Measurements from ENCODE around the gene HPSE2. TPM values are rescaled to one million over a fixed set of nuclear protein-coding genes. Genes with fewer than 3 reads are reported as not detected.
"Not testable (repeated sequence)": the region's sequence is repeated elsewhere in the genome, so short reads cannot be mapped to it uniquely, and the experiment has no call there.

The HPSE2 gene
- total RNA-seq, 1 donor from 2014 or later: not detected

- DNase-seq (no peak), ATAC-seq (ENCODE audit: poor library complexity) (no peak)
- intact Hi-C loops (cut with DNase I): no loop called here
Measured at GRCh38 chr10:98569853-98570252, 665.8 kb downstream of the HPSE2 start.

GRCh38 chr10:98568551-98568950 is 667.1 kb downstream of the HPSE2 start:
- DNase-seq: no peak

DNA sequence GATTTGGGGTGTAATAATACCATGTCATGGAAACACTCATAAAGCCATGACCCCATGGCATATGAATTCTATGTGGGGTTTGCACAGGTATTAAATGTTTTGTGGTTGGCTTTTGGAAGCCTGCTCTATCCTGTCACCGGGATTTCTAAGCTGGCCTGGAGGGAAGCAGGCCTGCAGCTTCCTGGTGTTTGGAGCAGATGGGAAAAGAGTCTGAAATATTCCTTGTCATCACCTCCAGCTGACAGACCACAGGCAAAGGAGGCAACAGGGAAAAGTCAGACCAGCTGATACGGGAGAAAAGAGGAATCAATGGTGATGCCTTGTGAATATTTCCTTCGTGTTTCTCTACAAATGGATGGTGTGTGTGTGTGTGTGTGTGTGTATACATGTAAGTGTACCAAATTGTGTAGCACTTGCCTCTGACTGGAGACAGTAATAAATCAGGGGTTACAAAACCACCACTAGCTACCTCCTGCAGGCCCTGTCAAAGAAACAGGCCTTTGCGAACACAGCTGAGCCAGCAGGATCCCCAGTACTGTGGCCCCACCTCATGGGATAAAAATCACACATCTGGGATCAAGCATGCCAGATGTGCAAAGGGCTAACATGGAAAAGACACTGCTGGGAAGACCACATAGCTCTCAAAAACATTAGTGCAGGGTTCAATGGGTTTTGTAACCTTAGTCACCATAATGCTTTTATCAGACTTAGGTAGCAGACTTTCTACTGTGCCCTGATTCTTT is 668.1 kb downstream of the HPSE2 start:
- intact Hi-C loops (cut with DNase I): no loop called here
- ATAC-seq (ENCODE audit: poor library complexity) (peak; percentile 46), DNase-seq (no peak)

More at GRCh38 chr10:98568551-98568950, 667.1 kb downstream of the HPSE2 start:
- ATAC-seq (ENCODE audit: poor library complexity): no peak
- intact Hi-C loops (cut with DNase I): no loop called here

GRCh38 chr10:98563811-98564210 is 671.8 kb downstream of the HPSE2 start:
- no peak for DNase-seq
- intact Hi-C loops (cut with DNase I): no loop called here
- no peak for ATAC-seq (ENCODE audit: poor library complexity)

DNA sequence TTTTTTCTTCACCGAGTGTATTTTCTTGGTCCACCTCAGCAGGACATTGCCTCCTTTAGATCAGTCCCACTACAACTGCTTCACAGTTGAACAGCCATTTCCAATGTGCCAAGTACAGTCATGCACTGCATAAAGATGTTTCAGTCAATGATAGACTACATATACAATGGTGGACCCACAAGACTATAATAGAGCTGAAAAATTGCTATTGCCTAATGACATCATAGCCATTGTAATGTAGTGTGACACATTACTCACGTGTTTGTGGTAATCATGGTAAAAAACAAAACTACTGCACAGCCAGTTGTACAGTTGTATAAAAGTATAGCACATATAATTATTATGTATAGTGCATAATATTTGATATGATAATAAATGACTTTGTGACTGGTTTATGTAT is 675.1 kb downstream of the HPSE2 start:
- intact Hi-C loops (cut with DNase I): no loop called here
- ATAC-seq (ENCODE audit: poor library complexity): no peak
- no peak for DNase-seq

DNA sequence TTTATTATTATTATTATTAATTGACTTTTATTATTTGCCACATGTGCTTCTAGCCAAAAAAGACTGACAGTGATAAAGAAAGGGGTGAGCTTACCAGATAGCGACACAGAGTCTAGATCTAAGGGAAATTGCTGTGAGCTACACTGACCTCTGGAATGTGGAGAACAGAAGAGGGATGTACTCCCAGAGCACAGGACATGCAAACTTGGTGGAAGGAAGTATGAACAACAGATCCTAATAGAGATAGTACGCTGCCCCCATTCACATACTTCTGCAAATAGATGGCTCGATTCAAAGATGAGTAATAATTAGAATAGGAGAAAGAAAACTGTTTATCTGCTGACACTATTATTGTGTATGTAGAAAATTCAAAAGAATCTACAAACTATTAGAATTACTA is 679.6 kb downstream of the HPSE2 start:
- ATAC-seq (ENCODE audit: poor library complexity) (no peak), DNase-seq (no peak)
- intact Hi-C loops (cut with DNase I): no loop called here

DNA sequence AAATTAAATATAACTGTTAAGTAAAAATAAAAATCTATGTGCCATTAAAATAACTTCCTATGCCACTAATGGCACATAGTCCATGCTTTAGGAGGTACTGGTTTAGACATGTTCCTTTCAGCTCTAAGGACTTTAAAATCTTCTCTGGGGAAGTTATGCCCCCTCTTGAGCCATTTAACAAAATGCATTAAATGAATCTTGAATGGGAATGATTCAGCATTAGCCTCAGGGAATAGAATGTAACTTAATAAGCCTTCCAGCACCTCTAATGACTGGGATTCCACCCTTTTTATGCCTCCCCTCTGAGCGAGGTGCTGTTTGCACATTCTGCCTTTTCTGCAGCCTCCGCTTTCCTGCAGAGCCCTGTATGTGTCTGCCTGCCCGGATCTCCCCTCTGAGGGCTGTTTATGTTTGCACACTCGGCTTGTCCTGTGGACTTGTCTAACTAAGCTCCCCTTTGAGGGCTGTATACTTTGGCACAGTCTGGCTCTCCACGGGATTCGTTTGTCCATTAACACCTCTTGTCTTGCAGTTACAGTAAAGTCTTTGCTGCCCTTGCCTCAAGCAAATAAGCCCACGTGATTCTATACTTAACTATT is 680.5 kb downstream of the HPSE2 start:
- ATAC-seq (ENCODE audit: poor library complexity) (no peak), DNase-seq (no peak)
- intact Hi-C loops (cut with DNase I): no loop called here

- ATAC-seq (ENCODE audit: poor library complexity); intact Hi-C loops (cut with DNase I); DNase-seq: not testable (repeated sequence)
Measured at GRCh38 chr10:98541561-98541960, 694.1 kb downstream of the HPSE2 start.

GRCh38 chr10:98539578-98539977 is 696.1 kb downstream of the HPSE2 start:
- intact Hi-C loops (cut with DNase I): no loop called here
- no peak for ATAC-seq (ENCODE audit: poor library complexity)

GRCh38 chr10:98538472-98538871 is 697.2 kb downstream of the HPSE2 start:
- intact Hi-C loops (cut with DNase I): no loop called here
- no peak for ATAC-seq (ENCODE audit: poor library complexity)
- no peak for DNase-seq

More at GRCh38 chr10:98539578-98539977, 696.1 kb downstream of the HPSE2 start:
- DNase-seq: no peak

- intact Hi-C loops (cut with DNase I): no loop called here
- no peak for ATAC-seq (ENCODE audit: poor library complexity)
- no peak for DNase-seq
Measured at GRCh38 chr10:98536551-98536950, 699.1 kb downstream of the HPSE2 start.

GRCh38 chr10:98533746-98534445 is 701.8 kb downstream of the HPSE2 start:
- DNase-seq (no peak), ATAC-seq (ENCODE audit: poor library complexity) (no peak)
- intact Hi-C loops (cut with DNase I): no loop called here

DNA sequence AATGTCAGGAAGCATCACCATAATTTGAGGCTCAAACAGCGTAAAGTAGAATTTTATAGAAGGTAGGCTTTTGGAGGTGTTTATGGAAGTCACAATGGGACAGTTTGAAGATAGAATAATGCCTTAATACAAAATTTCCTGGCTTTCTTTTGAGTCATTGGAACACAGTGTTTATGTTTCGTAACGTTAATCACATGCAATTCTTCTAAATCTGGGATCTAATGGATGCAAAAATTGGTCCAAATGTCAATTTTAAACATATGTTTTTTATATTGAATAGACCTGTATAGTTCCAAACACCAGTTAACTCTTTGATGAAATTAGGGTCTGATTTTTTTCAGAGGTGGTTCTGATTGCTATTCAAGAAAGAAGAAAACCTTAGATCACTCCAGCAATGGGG is 702.4 kb downstream of the HPSE2 start:
- no peak for ATAC-seq (ENCODE audit: poor library complexity)
- DNase-seq: no peak
- intact Hi-C loops (cut with DNase I): no loop called here

DNA sequence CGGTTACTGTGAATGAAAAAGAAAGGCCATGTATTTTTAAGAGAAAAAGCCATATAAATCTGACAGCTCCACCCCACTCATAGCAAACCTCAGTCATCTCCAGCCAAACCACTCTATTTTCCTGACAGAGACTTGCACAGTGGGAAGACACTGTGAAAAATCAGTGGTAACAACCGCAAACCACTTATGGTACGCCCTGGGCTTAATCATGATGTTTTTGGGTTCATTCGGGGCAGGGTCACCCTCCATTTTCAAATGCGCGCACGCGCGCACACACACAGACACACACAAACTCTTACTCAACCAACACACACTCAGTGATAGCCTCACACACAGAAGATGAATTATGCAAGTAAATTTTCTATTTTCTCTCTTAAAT is 706.9 kb downstream of the HPSE2 start:
- ATAC-seq (ENCODE audit: poor library complexity) (no peak), DNase-seq (no peak)
- intact Hi-C loops (cut with DNase I): no loop called here

DNA sequence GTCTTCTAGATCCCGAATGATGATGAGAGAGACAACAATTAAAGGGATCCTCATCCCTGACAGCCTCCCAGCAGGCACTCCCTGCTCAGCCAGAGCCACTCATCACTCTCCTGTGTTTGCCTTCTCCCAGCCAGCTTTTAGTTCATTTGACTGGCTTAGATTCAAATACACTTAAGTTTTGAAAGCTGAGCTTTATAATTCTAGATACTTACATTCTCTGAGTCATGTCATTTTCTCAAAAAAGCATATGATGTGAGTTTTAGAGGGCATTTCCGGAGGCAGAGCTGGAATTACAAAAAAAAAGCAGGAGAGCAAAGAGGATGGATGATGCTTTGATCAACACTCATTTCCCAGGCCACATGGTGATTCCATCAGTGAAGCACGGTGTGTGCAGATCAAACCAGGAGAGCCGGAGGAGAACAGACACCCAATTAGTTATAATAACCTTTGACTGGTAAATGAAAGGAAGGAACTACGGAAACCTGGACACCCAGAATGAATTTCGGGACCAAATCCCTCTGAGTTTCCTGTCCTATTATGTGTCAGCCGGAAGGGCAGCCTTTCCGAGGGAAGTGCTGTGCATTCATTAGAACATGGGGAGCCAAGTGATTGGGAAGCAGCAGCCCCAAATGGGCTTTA is 707.4 kb downstream of the HPSE2 start:
- intact Hi-C loops (cut with DNase I): no loop called here
- no peak for DNase-seq
- ATAC-seq (ENCODE audit: poor library complexity): no peak

DNA sequence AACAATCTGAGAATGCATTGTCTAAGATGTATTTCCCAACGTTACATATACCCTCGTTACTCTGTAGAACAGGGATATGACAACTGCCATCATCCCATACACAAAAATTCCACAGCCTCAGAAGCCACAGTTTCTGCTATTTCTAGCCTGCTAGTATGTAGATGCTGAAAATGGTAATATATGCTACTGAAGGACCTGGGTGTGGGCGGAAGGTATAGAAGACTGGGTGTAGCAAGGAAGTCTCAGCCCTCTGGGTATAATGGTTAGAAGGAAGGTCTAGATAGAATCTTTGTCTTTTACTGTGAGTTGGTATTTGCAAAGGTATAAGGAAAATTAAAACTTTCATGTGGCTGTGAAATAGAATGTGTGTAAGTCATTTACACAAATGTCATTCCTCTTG is 709.7 kb downstream of the HPSE2 start:
- intact Hi-C loops (cut with DNase I): no loop called here
- ATAC-seq (ENCODE audit: poor library complexity) (no peak), DNase-seq (no peak)

DNA sequence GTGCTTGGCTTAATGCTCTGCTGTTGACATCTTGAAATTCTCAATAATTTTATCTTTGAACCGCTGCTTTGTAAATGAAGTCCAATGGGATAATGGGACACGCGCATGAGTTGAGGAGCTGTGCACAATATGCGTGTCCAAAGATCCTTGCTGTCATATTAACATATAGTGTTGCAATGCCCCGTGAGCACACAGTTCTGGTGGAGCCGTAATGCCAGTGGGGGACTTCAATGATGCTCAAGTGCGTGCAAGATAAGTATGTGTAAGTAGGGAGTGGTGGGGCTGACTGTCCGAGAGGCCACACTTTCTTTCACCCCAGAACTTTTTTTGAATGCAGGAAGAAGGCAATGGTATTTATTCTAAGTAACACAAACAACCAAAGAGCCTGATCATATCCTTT is 711.5 kb downstream of the HPSE2 start:
- DNase-seq (no peak), ATAC-seq (ENCODE audit: poor library complexity) (no peak)
- intact Hi-C loops (cut with DNase I): no loop called here

GRCh38 chr10:98519841-98520240 is 715.8 kb downstream of the HPSE2 start:
- ATAC-seq (ENCODE audit: poor library complexity): no peak
- intact Hi-C loops (cut with DNase I): no loop called here
- DNase-seq: no peak

GRCh38 chr10:98517672-98518071 is 718.0 kb downstream of the HPSE2 start:
- ATAC-seq (ENCODE audit: poor library complexity) (no peak), DNase-seq (no peak)
- intact Hi-C loops (cut with DNase I): no loop called here

GRCh38 chr10:98516352-98516751 is 719.3 kb downstream of the HPSE2 start:
- intact Hi-C loops (cut with DNase I): no loop called here
- ATAC-seq (ENCODE audit: poor library complexity) (no peak), DNase-seq (no peak)

Measured in Right ventricle myocardium superior (tissue), 1 donor.